Activated T-helper 17 cell treated with anti-CD3 and anti-CD28 coated beads, Interleukin-2, amount 50 U/mL, for 72 hours (primary cell): Measurements from ENCODE around the gene CFAP100. TPM values are rescaled to one million over a fixed set of nuclear protein-coding genes. Genes with fewer than 3 reads are reported as not detected.

Source experiments
- ATAC-seq: fragments of 150-1000 bp; cut with Tn5 transposase; replicated peaks from 2 replicates; pipeline ENCODE4 v1.10.0; 2021; ENCODE audit warnings: mild to moderate bottlenecking, moderate library complexity
- H3K27ac Mint-ChIP-seq: one replicate; pipeline ENCODE4 v1.8.0; 2022; ENCODE audit warnings: mixed read lengths
- H3K27me3 Mint-ChIP-seq: one replicate; pipeline ENCODE4 v1.8.0; 2022; ENCODE audit warnings: mixed read lengths
- H3K36me3 Mint-ChIP-seq: one replicate; pipeline ENCODE4 v1.8.0; 2022; ENCODE audit warnings: low read depth, mild to moderate bottlenecking, mixed read lengths
- H3K4me1 Mint-ChIP-seq: one replicate; pipeline ENCODE4 v1.8.0; 2022; ENCODE audit warnings: mixed read lengths
- H3K4me3 Mint-ChIP-seq: one replicate; pipeline ENCODE4 v1.8.0; 2022; ENCODE audit warnings: mild to moderate bottlenecking, mixed read lengths
- H3K9me3 Mint-ChIP-seq: one replicate; pipeline ENCODE4 v1.8.0; 2022; ENCODE audit warnings: mixed read lengths
- total RNA-seq, 2 donors: library from RNA; stranded (reverse); gene quantifications; one replicate each; pipeline ENCODE4 v1.2.3, GENCODE V29; 2022

CFAP100 gene
- total RNA-seq, 2 donors from 2014 or later: not detected

GRCh38 chr3:126399351-126399735, 4.6 kb downstream of the CFAP100 start:
- Mint-ChIP-seq H3K9me3 (no peaks in the 10 kb centered on the region), H3K27ac (no peak overlapping the region), H3K4me1 (no peaks in the 10 kb centered on the region), H3K27me3 (peaks cover 25% of the 10 kb centered on the region), H3K36me3 (no peaks in the 10 kb centered on the region), H3K4me3 (no peak overlapping the region)
- ATAC-seq: no peak

- no peaks in the 10 kb centered on the region for H3K36me3 Mint-ChIP-seq
- ATAC-seq: no peak
- no peak overlapping the region for H3K27ac Mint-ChIP-seq
- H3K27me3 Mint-ChIP-seq: peaks cover 24% of the 10 kb centered on the region
- no peaks in the 10 kb centered on the region for H3K9me3 Mint-ChIP-seq
- no peak overlapping the region for H3K4me3 Mint-ChIP-seq
- H3K4me1 Mint-ChIP-seq: no peaks in the 10 kb centered on the region
Measured at GRCh38 chr3:126399756-126400155, 5.0 kb downstream of the CFAP100 start.

DNA sequence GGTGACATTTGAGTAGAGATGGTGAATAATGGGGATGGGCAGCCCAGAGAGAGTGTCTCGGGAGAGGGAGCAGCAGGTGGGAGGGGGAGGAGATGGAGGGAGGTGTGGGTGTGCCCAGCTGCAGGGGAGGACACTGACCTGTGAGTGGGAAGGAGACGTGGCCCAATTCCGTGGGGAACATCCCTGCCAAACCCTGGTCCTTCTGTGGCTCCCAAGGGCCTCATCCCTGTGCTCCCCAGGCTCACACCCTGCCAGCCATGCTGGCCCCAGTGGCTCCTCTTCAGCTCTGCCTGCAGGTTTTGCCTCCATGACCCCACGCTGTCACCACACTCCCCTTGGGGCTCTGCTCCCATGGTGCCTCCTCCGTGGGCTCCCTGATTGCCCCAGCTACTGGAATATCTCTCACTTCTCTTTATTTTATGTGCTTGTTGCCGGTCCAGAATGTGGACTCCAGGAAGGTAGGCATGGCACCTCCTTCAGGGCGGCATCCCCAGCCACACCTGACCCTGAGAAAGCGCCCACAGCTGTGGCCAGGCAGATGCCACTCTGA, 7.0 kb downstream of the CFAP100 start:
- Mint-ChIP-seq H3K4me1 (no peaks in the 10 kb centered on the region), H3K27me3 (peaks cover 27% of the 10 kb centered on the region), H3K36me3 (no peaks in the 10 kb centered on the region), H3K27ac (no peak overlapping the region), H3K9me3 (no peaks in the 10 kb centered on the region), H3K4me3 (no peak overlapping the region)
- ATAC-seq: no peak

- H3K9me3 Mint-ChIP-seq: no peaks in the 10 kb centered on the region
- no peak for ATAC-seq
- H3K27me3 Mint-ChIP-seq: peaks cover 31% of the 10 kb centered on the region
- no peaks in the 10 kb centered on the region for H3K36me3 Mint-ChIP-seq
- no peaks in the 10 kb centered on the region for H3K4me1 Mint-ChIP-seq
- H3K4me3 Mint-ChIP-seq: no peak overlapping the region
- no peak overlapping the region for H3K27ac Mint-ChIP-seq
Measured at GRCh38 chr3:126402178-126402577, 7.5 kb downstream of the CFAP100 start.

DNA sequence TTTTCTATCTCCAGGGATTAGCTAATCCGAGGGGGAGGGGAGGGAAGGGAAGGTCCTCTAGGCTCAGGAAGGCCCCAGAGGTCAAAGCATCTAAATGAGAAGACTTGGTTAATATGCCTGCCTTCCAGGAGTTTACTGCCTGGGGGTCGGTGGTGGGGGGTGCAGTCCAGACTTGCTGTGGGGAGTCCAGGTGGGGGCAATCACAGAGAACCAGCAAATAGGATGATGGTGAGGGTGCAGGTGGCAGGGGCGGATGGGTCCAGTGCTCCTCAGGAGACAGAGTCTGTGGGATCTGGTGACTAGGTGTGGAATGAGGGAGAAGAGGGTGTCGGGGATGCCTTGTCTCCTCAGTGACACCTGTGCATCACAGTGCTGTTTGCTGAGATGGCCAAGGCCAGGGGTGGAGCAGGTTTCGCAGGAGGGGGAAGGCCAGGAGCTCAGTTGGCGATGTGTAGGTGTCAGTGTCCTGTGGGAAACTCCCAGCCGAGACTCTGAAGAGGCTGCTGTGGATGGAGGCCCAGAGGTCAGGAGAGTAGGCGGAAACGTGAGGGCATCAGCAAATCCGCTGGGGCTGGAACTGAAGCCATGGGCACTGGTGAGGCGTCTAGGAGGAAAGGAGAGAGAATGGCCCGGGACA, 8.1 kb downstream of the CFAP100 start:
- Mint-ChIP-seq H3K4me1 (no peaks in the 10 kb centered on the region), H3K4me3 (no peak overlapping the region), H3K27me3 (peaks cover 32% of the 10 kb centered on the region), H3K27ac (no peak overlapping the region), H3K9me3 (no peaks in the 10 kb centered on the region), H3K36me3 (no peaks in the 10 kb centered on the region)
- ATAC-seq: no peak

DNA sequence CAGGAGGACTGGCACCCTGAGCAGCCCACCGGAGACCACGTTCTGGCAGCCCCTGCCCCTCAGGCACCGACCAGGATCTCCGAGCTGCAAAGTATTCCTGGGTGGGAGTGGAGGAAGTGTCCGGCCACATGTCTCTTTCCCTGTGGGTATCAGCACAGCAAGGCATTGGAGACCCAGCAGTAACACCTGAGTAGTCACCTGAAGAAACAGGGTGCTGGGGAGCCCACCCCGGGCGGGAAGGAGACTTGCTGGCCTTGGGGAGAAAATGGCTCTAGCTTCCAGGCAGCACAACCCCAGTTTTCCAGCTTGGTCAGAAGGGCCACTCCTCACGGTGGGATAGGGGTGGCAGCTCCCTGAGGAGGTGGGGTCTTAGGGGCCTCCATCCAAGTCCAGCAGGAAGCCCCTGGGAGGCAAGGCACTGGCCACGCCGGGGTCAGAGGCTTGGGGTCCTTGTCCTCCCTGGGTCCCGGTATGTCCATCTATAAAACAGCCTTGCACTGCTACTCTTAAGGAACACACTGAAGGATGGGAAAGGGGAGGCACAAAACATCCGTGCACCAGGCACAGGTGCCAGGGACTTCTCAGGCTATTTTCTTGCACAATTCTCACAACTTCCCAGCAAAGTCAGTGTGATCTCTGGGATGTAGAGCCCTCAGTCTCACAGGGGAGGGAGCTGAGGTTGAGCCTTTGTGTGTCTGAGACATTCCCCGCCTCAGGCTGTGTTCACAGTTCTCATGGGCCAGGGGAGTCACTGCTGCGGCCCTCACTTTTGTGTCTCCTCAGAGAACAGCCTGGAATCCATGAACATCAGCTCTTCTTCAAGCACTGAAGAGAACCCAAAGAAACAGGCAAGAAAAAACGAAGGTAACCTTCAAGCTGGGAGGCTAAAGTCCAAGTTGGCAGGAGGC, 11.9 kb downstream of the CFAP100 start:
- Mint-ChIP-seq H3K4me3 (no peak overlapping the region), H3K36me3 (no peaks in the 10 kb centered on the region), H3K27ac (no peak overlapping the region), H3K27me3 (peaks cover 47% of the 10 kb centered on the region), H3K9me3 (no peaks in the 10 kb centered on the region), H3K4me1 (no peaks in the 10 kb centered on the region)
- ATAC-seq: no peak

- Mint-ChIP-seq H3K36me3 (no peaks in the 10 kb centered on the region), H3K4me3 (no peak overlapping the region), H3K27ac (no peak overlapping the region), H3K27me3 (peaks cover 48% of the 10 kb centered on the region), H3K4me1 (no peaks in the 10 kb centered on the region), H3K9me3 (no peaks in the 10 kb centered on the region)
- ATAC-seq: no peak
Measured at GRCh38 chr3:126407412-126408044, 12.8 kb downstream of the CFAP100 start.

DNA sequence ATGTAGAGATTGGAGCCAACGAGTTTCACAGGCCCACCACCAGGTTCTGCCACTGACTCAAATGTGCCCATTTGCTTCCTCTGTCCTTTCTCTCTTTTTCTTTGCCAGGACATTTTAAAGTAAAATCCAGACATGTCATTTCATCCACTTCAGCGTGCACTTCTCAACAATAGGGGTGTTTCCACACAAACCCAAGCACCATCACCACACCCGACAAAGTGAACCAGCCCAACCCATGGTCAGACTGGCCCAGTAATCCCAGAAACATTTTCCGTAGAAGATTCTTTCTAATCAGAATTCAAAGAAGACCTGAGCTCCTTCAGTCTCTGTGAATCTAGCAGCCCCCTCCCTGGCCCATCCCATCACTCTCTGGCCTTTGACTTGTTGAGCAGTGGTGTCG, 13.4 kb downstream of the CFAP100 start:
- Mint-ChIP-seq H3K36me3 (no peaks in the 10 kb centered on the region), H3K9me3 (no peaks in the 10 kb centered on the region), H3K4me1 (no peaks in the 10 kb centered on the region), H3K27me3 (peaks cover 47% of the 10 kb centered on the region), H3K27ac (no peak overlapping the region), H3K4me3 (no peak overlapping the region)
- no peak for ATAC-seq

DNA sequence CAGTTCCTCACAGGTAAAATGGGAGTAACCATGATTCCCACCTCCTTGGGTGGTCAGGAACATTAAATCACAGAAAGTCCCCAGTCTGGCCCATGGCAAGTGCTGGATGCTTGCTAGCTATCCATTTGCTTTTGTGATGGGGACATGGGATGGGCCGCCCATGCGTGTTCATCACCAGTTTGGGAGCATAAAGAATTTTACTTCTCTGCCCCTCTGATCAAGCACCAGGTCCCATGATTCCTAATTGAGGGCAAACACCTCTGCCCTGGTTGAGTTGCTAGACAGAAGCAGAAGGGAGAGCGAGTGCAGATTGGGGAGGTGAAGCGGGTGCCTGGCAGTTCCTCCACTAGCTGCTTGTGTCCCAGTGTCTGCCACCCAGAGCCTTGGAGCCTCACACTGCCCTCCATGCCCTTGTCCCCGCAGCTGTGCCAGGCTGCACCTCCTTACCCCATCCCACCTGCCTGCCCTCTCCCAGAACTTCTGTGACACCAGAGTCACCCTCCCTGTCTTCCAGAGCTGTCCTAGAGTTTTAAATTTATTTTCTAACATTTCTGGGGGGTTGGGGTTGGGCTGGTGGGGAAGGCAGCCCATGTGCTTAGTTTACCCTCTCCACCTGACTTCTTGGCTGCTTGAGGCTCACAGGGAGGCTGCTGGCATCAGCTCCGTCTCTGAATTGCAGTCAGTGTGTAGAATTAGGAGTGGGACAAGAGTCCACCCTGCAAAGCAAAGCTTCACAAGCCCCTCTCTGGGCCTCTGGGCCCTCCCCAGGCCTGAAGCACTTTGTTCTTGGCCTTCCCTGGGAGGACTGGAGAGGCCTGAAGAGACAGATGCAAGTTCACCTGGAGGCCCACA, 18.4 kb downstream of the CFAP100 start:
- no peaks in the 10 kb centered on the region for H3K4me1 Mint-ChIP-seq
- ATAC-seq: no peak
- H3K27ac Mint-ChIP-seq: no peak overlapping the region
- no peak overlapping the region for H3K4me3 Mint-ChIP-seq
- no peaks in the 10 kb centered on the region for H3K9me3 Mint-ChIP-seq
- H3K27me3 Mint-ChIP-seq: peaks cover 48% of the 10 kb centered on the region
- H3K36me3 Mint-ChIP-seq: no peaks in the 10 kb centered on the region

- Mint-ChIP-seq H3K4me3 (no peak overlapping the region), H3K27ac (no peak overlapping the region), H3K9me3 (no peaks in the 10 kb centered on the region), H3K36me3 (no peaks in the 10 kb centered on the region), H3K4me1 (no peaks in the 10 kb centered on the region), H3K27me3 (peaks cover 47% of the 10 kb centered on the region)
- ATAC-seq: no peak
Measured at GRCh38 chr3:126413693-126414080, 19.0 kb downstream of the CFAP100 start.

DNA sequence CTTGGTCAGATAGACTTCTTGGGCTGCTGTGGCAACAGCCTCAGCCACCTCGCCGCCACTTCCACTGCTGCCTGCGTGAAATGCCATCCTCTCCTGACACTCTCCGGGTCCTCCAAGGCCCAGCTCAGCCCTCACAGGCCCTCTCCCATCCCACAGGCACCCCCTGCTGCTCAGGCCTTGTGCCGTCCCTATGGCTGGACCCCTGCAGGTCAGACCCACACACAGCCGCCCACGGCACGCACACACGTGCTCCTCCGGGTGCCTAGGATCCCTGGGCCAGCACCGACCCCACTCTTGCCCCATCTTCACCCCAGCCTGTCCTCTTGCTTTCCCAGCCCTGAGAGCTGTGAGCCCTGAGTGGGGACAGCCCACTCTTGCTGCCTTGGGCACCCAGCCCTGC, 19.7 kb downstream of the CFAP100 start:
- no peak for ATAC-seq
- Mint-ChIP-seq H3K4me3 (no peak overlapping the region), H3K4me1 (no peaks in the 10 kb centered on the region), H3K27me3 (peaks cover 42% of the 10 kb centered on the region), H3K9me3 (no peaks in the 10 kb centered on the region), H3K27ac (no peak overlapping the region), H3K36me3 (no peaks in the 10 kb centered on the region)

DNA sequence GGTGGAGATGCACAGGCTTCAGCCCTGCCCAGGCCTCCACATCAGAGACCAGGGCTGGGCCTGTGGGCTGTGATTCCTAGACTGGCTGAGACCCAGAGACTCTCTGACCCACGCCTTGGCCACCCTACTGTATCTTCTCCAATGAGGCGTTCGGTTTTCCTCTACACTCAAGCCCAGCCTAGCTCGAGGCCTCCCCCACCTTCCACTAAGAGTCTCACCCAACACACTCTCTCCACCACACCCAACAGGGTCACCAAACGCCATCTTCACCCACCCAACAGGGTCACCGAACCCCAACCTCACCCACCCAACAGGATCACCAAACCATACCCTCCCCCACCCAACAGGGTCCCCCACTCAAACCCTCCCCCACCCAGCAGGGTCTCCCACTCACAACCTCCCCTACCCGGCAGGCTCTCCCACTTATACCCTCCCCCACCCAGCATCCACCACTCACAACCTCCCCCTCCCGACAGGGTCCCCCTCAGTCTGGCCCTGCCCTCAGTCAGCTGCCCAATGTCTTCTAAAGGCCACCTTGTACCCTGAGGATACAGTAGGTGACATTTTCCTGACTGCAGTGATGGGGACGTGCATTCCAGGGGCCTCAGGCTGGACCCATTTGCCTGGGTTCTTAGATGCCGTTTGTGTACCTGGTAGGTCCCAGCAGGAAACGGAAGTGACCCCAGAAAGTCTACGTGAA, 20.4 kb downstream of the CFAP100 start:
- H3K36me3 Mint-ChIP-seq: no peaks in the 10 kb centered on the region
- H3K4me3 Mint-ChIP-seq: no peak overlapping the region
- ATAC-seq: no peak
- no peak overlapping the region for H3K27ac Mint-ChIP-seq
- H3K4me1 Mint-ChIP-seq: no peaks in the 10 kb centered on the region
- peaks cover 42% of the 10 kb centered on the region for H3K27me3 Mint-ChIP-seq
- H3K9me3 Mint-ChIP-seq: no peaks in the 10 kb centered on the region

- no peak for ATAC-seq
- H3K27ac Mint-ChIP-seq: no peak overlapping the region
- no peaks in the 10 kb centered on the region for H3K36me3 Mint-ChIP-seq
Measured at GRCh38 chr3:126415661-126416591, 21.2 kb downstream of the CFAP100 start.

More at GRCh38 chr3:126415661-126416591, 21.2 kb downstream of the CFAP100 start:
- no peaks in the 10 kb centered on the region for H3K4me1 Mint-ChIP-seq
- peaks cover 37% of the 10 kb centered on the region for H3K27me3 Mint-ChIP-seq
- H3K4me3 Mint-ChIP-seq: no peak overlapping the region
- H3K9me3 Mint-ChIP-seq: no peaks in the 10 kb centered on the region
